NCI-H1417 (cell line): ENCODE data around the gene OR1N2.
A peak's percentile ranks its signal among the peaks of the same experiment; 100 is the strongest.
"Not testable (repeated sequence)": the region's sequence is repeated elsewhere in the genome, so short reads cannot be mapped to it uniquely, and the experiment has no call there.

Experiments
- DNase-seq, 3 experiments: peaks; one replicate each; lab custom pipeline; 2025; lab: John Stamatoyannopoulos, UW

The OR1N2 gene

GRCh38 chr9:122552812-122553211, at the start of gene OR1N2:
TSS of gene OR1N2 (plus strand) at chr9:122553112. CDS start at chr9:122553212, 100 bp downstream.
- no peak for DNase-seq

- DNase-seq = no peak
Observed at GRCh38 chr9:122506964-122507363, 45.9 kb upstream of the OR1N2 start.

- no peak for DNase-seq
Observed at GRCh38 chr9:122510502-122510901, 42.4 kb upstream of the OR1N2 start, which contains the start of gene OR1J2. TSS of gene OR1J2 (plus strand) at chr9:122510802. CDS start at chr9:122510802, 0 bp downstream.

GRCh38 chr9:122518226-122518625, 34.7 kb upstream of the OR1N2 start:
- DNase-seq = no peak

- no peak for DNase-seq
Observed at GRCh38 chr9:122518841-122519240, 34.1 kb upstream of the OR1N2 start, which contains the start of gene OR1J4. TSS of gene OR1J4 (plus strand) at chr9:122519141. CDS start at chr9:122519141, 0 bp downstream.

- DNase-seq = no peak
Observed at GRCh38 chr9:122519376-122519775, 33.5 kb upstream of the OR1N2 start.

GRCh38 chr9:122526602-122527001, 26.3 kb upstream of the OR1N2 start:
- DNase-seq = no peak

GRCh38 chr9:122527193-122527592, 25.7 kb upstream of the OR1N2 start, which contains the start of gene OR1N1:
TSS of gene OR1N1 (minus strand) at chr9:122527293. CDS start at chr9:122527293, 0 bp downstream.
- no peak for DNase-seq

GRCh38 chr9:122531157-122531556, 21.8 kb upstream of the OR1N2 start:
- DNase-seq = not testable (repeated sequence)

- no peak for DNase-seq
Observed at GRCh38 chr9:122536134-122536533, 16.8 kb upstream of the OR1N2 start.

GRCh38 chr9:122537066-122537465, 15.8 kb upstream of the OR1N2 start:
- DNase-seq = not testable (repeated sequence)

GRCh38 chr9:122538757-122539156, 14.2 kb upstream of the OR1N2 start:
- DNase-seq = no peak

GRCh38 chr9:122546196-122546595, 6.7 kb upstream of the OR1N2 start:
- no peak for DNase-seq

- DNase-seq = peak in 1 of 3 experiments; percentile 40
Observed at GRCh38 chr9:122551371-122551770, 1.5 kb upstream of the OR1N2 start.

- no peak for DNase-seq
Observed at GRCh38 chr9:122561446-122561845, 8.5 kb downstream of the OR1N2 start.

GRCh38 chr9:122562134-122562760, 9.3 kb downstream of the OR1N2 start:
- DNase-seq = no peak

- DNase-seq = no peak
Observed at GRCh38 chr9:122567901-122568300, 15.0 kb downstream of the OR1N2 start.

GRCh38 chr9:122572456-122572855, 19.5 kb downstream of the OR1N2 start:
- no peak for DNase-seq

- DNase-seq = no peak
Observed at GRCh38 chr9:122579874-122580273, 27.0 kb downstream of the OR1N2 start.

GRCh38 chr9:122580360-122580759, 27.4 kb downstream of the OR1N2 start:
- no peak for DNase-seq

- DNase-seq = not testable (repeated sequence)
Observed at GRCh38 chr9:122583284-122583683, 30.4 kb downstream of the OR1N2 start, which contains the start of gene OR1L8. TSS of gene OR1L8 (minus strand) at chr9:122583384. CDS start at chr9:122568477, 14,907 bp downstream.
